K562 (cell line): ENCODE results near the gene IL1RAPL2. TPM values are rescaled to one million over a fixed set of nuclear protein-coding genes. Genes with fewer than 3 reads are reported as not detected.

Experiments
- ATAC-seq: fragments of 200-7000 bp; cut with Tn5 transposase; 3 replicates; pipeline ENCODE4 v1.9.1; 2020; ENCODE audit warnings: moderate library complexity
- BruUV-seq: library from RNA; stranded (reverse); fragments of 400-500 nt; replicated peaks from 2 replicates; lab custom pipeline; 2021; lab: Mats Ljungman, UMichigan
- CTCF ChIA-PET: fragments of 300-600 bp; formaldehyde crosslinking; extraction: SDS; loops from one replicate; lab custom pipeline; 2021; ENCODE audit warnings: low intra/inter-chr PET ratio; lab: Yijun Ruan, JAX
- POLR2A ChIA-PET: fragments of 300-600, 350-650 bp; sonication (Branson Sonifier 250); formaldehyde crosslinking; extraction: SDS; loops from one replicate; lab custom pipeline; 2021; ENCODE audit warnings: antibody characterized with exemption, inconsistent platforms; lab: Yijun Ruan, JAX
- DNase-seq, 4 experiments: peaks; one replicate each; pipeline versions ENCODE4 v3.0.0 to v3.0.0-alpha.2; 2011 to 2018; ENCODE audit warnings: low spot score in 3 of 4, mixed read lengths in 3 of 4; ENCODE audit errors: extremely low read depth in 1 of 4
- FAIRE-seq: peaks from 2 replicates; lab custom pipeline; 2011; peaks lifted over from hg19 to GRCh38; lab: Jason Lieb, UNC
- H2AFZ ChIP-seq: 2 replicates; pipeline ENCODE4 v1.6.0; 2011; ENCODE audit warnings: low read depth, low read length, control low read depth, inconsistent platforms
- H3K27ac ChIP-seq: fragments of 200-600 bp; 3 replicates; pipeline ENCODE4 v1.8.0; 2011; ENCODE audit warnings: low read depth, mild to moderate bottlenecking, control low read depth, inconsistent platforms, low read length, moderate library complexity, mixed read lengths; ENCODE audit errors: extremely low read depth
- H3K27me3 ChIP-seq, 2 experiments: fragments of 300-600 bp in 1 of 2; 2 replicates in 1 of 2; 3 replicates in 1 of 2; pipeline versions ENCODE4 v1.6.0 to v1.8.0; 2011; ENCODE audit warnings: inconsistent platforms in 2 of 2, low read length in 2 of 2, mild to moderate bottlenecking in 1 of 2, mixed read lengths in 1 of 2, moderate library complexity in 1 of 2; ENCODE audit not compliant: control insufficient read depth in 2 of 2, insufficient read depth in 2 of 2
- H3K36me3 ChIP-seq: fragments of 300-600 bp; 3 replicates; pipeline ENCODE4 v1.8.0; 2011; ENCODE audit warnings: mild to moderate bottlenecking, low read length, inconsistent platforms; ENCODE audit not compliant: control insufficient read depth, insufficient read depth
- H3K4me1 ChIP-seq, 2 experiments: fragments of 200-600 bp in 1 of 2; replicated peaks in 1 of 2; 2 replicates in 1 of 2; 3 replicates in 1 of 2; pipeline versions ENCODE4 v1.5.1 to v1.8.0; 2011; ENCODE audit warnings: inconsistent platforms in 2 of 2, low read length in 2 of 2, mild to moderate bottlenecking in 1 of 2, mixed read lengths in 1 of 2, moderate library complexity in 1 of 2; ENCODE audit not compliant: control insufficient read depth in 2 of 2, insufficient read depth in 2 of 2
- H3K4me2 ChIP-seq: 2 replicates; pipeline ENCODE4 v1.6.1; 2011; ENCODE audit warnings: low read length, control low read depth, inconsistent platforms, mixed read lengths; ENCODE audit not compliant: insufficient read depth
- H3K4me3 ChIP-seq: fragments of 200-600 bp; sonication (generic), shearing (Covaris generic); 2 replicates; pipeline ENCODE4 v1.5.1; 2016; ENCODE audit warnings: control low read depth, inconsistent platforms
- H3K79me2 ChIP-seq: fragments of 200-600 bp; 3 replicates; pipeline ENCODE4 v1.8.0; 2011; ENCODE audit warnings: low read length, inconsistent platforms; ENCODE audit not compliant: control insufficient read depth, insufficient read depth
- H3K9ac ChIP-seq, 2 experiments: 2 replicates each; pipeline versions ENCODE4 v1.6.0 to v1.6.1; 2011; ENCODE audit warnings: low read depth in 2 of 2, low read length in 2 of 2, control low read depth in 1 of 2, inconsistent platforms in 1 of 2, mild to moderate bottlenecking in 1 of 2, mixed read lengths in 1 of 2; ENCODE audit not compliant: insufficient read depth in 1 of 2
- H3K9me1 ChIP-seq: one replicate; pipeline ENCODE4 v1.6.0; 2011; ENCODE audit warnings: inconsistent platforms, mild to moderate bottlenecking, low read length, moderate library complexity; ENCODE audit not compliant: control insufficient read depth, insufficient read depth
- H3K9me3 ChIP-seq: replicated peaks from 2 replicates; pipeline ENCODE4 v1.5.1; 2011; ENCODE audit warnings: low read depth, low read length, inconsistent platforms; ENCODE audit not compliant: control insufficient read depth, insufficient read depth
- H4K20me1 ChIP-seq: replicated peaks from 2 replicates; pipeline ENCODE4 v1.6.1; 2011; ENCODE audit warnings: low read length, inconsistent platforms, mixed read lengths; ENCODE audit not compliant: control insufficient read depth, insufficient read depth
- EGR1 ChIP-seq: fragments of 450-650 bp; conservative IDR thresholded peaks from 2 replicates; pipeline ENCODE4 v1.6.1; 2017; ENCODE audit warnings: mild to moderate bottlenecking
- NCOA2 ChIP-seq, 2 experiments: fragments of 450-650 bp; IDR thresholded peaks; 2 replicates each; pipeline ENCODE4 v1.6.1; 2018; ENCODE audit warnings: mild to moderate bottlenecking in 2 of 2, moderate library complexity in 1 of 2; ENCODE audit not compliant: partially characterized antibody in 2 of 2
- POLR2H ChIP-seq: IDR thresholded peaks from 2 replicates; pipeline ENCODE4 v1.6.1; 2016; ENCODE audit warnings: missing genetic modification characterization, low read depth, mild to moderate bottlenecking, control low read depth, missing compliant biosample characterization, moderate library complexity
- SRSF9 ChIP-seq: fragments of 200-400 bp; formaldehyde crosslinking; IDR thresholded peaks from 2 replicates; pipeline ENCODE4 v1.6.1; 2017; ENCODE audit warnings: low read depth, low read length, borderline replicate concordance
- TFAM ChIP-seq: fragments of 250-450 bp; sonication (Bioruptor Pico); conservative IDR thresholded peaks from 2 replicates; pipeline ENCODE4 v1.5.0; 2021; ENCODE audit warnings: mild to moderate bottlenecking, moderate library complexity
- in situ Hi-C: fragments of 300-500 bp; cut with MboI; formaldehyde crosslinking; loops from 4 replicates; pipeline ENCODE4 v1.15.0; 2018; ENCODE audit warnings: inconsistent platforms, mixed read lengths
- intact Hi-C: fragments of 100-400 bp; cut with micrococcal nuclease; formaldehyde crosslinking; loops from 2 replicates; pipeline ENCODE4 v1.14.2; 2022
- polyA plus RNA-seq, 8 experiments: library from polyadenylated mRNA; depleted of rRNA in 4 of 8; stranded (reverse) in 5 of 8; unstranded in 3 of 8; fragments of >200 nt; fragmentation: Nextera tagmentation in 2 of 8; fragmentation: Illumina TruSeq in 1 of 8; extraction: Ambion mirVana in 2 of 8; extraction: Trizol in 1 of 8; gene quantifications; 2 replicates each; pipeline versions ENCODE4 v1.2.1 to v1.2.3, GENCODE V29; 2011 to 2014; ENCODE audit warnings: inconsistent platforms in 1 of 8, missing spikeins in 1 of 8
- total RNA-seq, 7 experiments: library from RNA; depleted of rRNA in 6 of 7; stranded (reverse); fragments of >200 nt in 6 of 7; fragmentation: Illumina TruSeq in 2 of 7; extraction: Trizol in 2 of 7; gene quantifications; 2 replicates each; pipeline versions ENCODE4 v1.2.1 to v1.2.3, GENCODE V29; 2011 to 2021; ENCODE audit warnings: low replicate concordance in 1 of 7
- TF ChIP-seq, protein P1 (sequence below): fragments of 250-450 bp; sonication (Bioruptor Pico); IDR thresholded peaks from 2 replicates; pipeline ENCODE4 v1.5.0; 2020; ENCODE audit warnings: mild to moderate bottlenecking
- TF ChIP-seq, protein P2 (sequence below): sonication (generic); IDR thresholded peaks from 2 replicates; pipeline ENCODE4 v1.6.1; 2016
- TF ChIP-seq, protein P3 (sequence below), 2 experiments: fragments of 450-650 bp; conservative IDR thresholded peaks; 2 replicates each; pipeline ENCODE4 v1.6.1; 2017; ENCODE audit warnings: mild to moderate bottlenecking in 2 of 2, moderate library complexity in 2 of 2
- TF ChIP-seq, protein P4 (sequence below): sonication (generic); formaldehyde crosslinking; IDR thresholded peaks from 2 replicates; pipeline ENCODE4 v1.8.1; 2023; ENCODE audit warnings: mild to moderate bottlenecking, missing genetic modification reagents

IL1RAPL2 gene
- total and polyA plus RNA-seq, 9 of the 15 experiments (the other 6 are each of a cell fraction or from before 2014, with no cell fraction given): not detected

DNA sequence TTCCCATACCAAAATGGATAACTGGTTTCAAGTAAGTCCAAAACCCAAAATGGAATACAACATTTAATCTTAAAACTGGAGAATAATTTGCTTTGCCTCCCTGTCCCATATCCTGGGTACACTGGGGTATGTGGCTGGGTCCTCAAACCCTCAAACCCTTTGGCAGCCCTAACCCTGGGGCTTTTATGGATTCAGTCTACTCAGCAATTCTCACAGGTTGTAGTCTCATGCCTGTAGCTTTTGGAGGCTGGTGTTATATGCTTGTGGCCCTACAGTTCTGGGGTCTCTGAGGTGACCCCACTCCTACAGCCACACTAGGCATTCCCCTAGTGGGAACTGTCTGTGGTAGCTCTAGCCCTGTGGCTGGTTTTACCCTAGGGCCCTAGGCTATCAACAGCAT is 1145.8 kb downstream of the IL1RAPL2 start:
- Histone ChIP-seq H3K4me1 (no peaks in the 10 kb centered on the region), H3K9me1 (no peaks in the 10 kb centered on the region), H3K36me3 (no peaks in the 10 kb centered on the region), H3K79me2 (no peaks in the 10 kb centered on the region), H3K9me3 (no peaks in the 10 kb centered on the region), H3K9ac (no peak overlapping the region), H3K4me2 (no peak overlapping the region), H3K27me3 (no peaks in the 10 kb centered on the region), H2AFZ (no peak overlapping the region), H4K20me1 (no peaks in the 10 kb centered on the region), H3K4me3 (no peak overlapping the region), H3K27ac (no peak overlapping the region)
- intact Hi-C loops (no loop called here), in situ Hi-C loops (no loop called here)
- FAIRE-seq: no peak
- CTCF ChIA-PET: no interaction called here
- POLR2A ChIA-PET: interaction anchor here (0.5 kb wide), 1 partner anchor 191 kb away, joined by 3 read pairs; no protein-coding TSS in a partner anchor
- DNase-seq: no peak
- no TSS peak for BruUV-seq
- TF ChIP-seq, protein P1, sequence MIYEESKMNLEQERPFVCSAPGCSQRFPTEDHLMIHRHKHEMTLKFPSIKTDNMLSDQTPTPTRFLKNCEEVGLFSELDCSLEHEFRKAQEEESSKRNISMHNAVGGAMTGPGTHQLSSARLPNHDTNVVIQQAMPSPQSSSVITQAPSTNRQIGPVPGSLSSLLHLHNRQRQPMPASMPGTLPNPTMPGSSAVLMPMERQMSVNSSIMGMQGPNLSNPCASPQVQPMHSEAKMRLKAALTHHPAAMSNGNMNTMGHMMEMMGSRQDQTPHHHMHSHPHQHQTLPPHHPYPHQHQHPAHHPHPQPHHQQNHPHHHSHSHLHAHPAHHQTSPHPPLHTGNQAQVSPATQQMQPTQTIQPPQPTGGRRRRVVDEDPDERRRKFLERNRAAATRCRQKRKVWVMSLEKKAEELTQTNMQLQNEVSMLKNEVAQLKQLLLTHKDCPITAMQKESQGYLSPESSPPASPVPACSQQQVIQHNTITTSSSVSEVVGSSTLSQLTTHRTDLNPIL (CRISPR knock-in tag): no peak
- TF ChIP-seq, protein P2, sequence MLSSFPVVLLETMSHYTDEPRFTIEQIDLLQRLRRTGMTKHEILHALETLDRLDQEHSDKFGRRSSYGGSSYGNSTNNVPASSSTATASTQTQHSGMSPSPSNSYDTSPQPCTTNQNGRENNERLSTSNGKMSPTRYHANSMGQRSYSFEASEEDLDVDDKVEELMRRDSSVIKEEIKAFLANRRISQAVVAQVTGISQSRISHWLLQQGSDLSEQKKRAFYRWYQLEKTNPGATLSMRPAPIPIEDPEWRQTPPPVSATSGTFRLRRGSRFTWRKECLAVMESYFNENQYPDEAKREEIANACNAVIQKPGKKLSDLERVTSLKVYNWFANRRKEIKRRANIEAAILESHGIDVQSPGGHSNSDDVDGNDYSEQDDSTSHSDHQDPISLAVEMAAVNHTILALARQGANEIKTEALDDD: no peak
- TF ChIP-seq, protein P3, sequence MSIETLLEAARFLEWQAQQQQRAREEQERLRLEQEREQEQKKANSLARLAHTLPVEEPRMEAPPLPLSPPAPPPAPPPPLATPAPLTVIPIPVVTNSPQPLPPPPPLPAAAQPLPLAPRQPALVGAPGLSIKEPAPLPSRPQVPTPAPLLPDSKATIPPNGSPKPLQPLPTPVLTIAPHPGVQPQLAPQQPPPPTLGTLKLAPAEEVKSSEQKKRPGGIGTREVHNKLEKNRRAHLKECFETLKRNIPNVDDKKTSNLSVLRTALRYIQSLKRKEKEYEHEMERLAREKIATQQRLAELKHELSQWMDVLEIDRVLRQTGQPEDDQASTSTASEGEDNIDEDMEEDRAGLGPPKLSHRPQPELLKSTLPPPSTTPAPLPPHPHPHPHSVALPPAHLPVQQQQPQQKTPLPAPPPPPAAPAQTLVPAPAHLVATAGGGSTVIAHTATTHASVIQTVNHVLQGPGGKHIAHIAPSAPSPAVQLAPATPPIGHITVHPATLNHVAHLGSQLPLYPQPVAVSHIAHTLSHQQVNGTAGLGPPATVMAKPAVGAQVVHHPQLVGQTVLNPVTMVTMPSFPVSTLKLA (conservative IDR thresholded peaks at IDR 0.05): no peak
- no peak for TF ChIP-seq NCOA2 (IDR thresholded peaks at IDR 0.05; ENCODE audit: partially characterized antibody in 2 of 2)
- TF ChIP-seq, protein P4, sequence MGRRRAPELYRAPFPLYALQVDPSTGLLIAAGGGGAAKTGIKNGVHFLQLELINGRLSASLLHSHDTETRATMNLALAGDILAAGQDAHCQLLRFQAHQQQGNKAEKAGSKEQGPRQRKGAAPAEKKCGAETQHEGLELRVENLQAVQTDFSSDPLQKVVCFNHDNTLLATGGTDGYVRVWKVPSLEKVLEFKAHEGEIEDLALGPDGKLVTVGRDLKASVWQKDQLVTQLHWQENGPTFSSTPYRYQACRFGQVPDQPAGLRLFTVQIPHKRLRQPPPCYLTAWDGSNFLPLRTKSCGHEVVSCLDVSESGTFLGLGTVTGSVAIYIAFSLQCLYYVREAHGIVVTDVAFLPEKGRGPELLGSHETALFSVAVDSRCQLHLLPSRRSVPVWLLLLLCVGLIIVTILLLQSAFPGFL: no peak
- no peak for TF ChIP-seq TFAM
- TF ChIP-seq EGR1: no peak
- TF ChIP-seq POLR2H (tag): no peak
- no peak for TF ChIP-seq SRSF9
- no peak for ATAC-seq
